Inflammatory macrophage treated with lipopolysaccharide for 4 hours (primary cell): ENCODE data around the gene CCL11.
"Not testable (repeated sequence)": the region's sequence is repeated elsewhere in the genome, so short reads cannot be mapped to it uniquely, and the experiment has no call there.

Experiments used
- DNase-seq: peaks from one replicate; pipeline ENCODE4 v3.0.0-alpha.2; 2020

The CCL11 gene

DNA sequence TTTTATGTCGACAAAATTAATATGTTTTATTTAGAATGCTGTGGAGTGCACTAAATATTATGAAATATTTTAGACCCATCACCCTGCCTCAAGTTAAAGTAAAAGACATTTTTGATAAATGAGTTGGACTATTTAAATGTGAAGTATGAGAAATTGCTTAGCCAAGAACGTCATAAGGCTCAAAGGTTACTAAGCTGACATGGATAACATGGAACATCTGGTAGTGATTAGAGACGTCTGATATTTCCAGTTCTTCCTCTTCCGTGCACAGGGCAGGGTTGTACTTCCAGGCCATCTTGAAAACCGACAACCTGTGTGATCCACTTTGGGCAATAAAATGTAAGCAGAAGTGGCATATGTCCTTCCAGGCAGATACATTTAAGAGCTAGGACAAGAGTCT, 26.5 kb downstream of the CCL11 start:
- DNase-seq: no peak

DNA sequence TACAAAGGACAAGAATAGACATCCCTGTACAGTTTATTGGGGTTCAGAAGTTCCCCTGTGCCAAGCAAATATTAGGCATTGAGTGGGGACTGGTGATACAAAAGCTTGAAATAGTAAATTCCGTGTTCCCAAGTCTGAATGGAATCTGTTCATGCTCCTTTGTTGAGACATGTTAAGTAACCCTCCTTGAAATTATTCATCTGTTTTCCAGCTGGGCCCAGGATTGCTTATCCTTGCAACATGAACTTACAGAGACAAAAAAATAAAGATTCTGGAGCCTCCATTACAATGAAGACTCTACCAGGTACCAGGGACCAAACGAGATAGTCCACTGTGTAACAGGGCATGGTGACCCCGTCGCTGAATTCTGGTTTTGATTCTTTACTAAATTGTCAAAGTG, 27.6 kb downstream of the CCL11 start:
- no peak for DNase-seq

DNA sequence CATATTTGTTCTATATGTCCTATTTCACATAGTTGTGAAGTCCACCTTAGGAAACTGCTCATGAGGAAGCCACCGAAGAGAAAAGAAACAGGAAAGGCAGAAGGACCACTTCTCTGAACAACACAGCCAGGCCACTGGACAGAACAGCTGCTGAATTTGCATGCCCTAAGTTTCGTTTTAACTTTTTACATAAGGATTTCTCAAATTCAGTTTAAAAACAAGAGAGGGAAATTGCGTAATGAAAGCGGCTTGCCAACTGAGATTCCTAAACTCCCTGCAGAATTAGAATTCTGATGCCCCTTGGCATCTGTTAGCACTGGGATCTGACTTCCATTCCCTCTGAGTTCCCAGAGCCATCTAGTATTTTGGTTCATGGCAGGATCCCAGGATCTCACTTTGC, 28.7 kb downstream of the CCL11 start:
- DNase-seq: peak; percentile 98

GRCh38 chr17:34318474-34318873, 32.9 kb downstream of the CCL11 start:
- peak; percentile 83 for DNase-seq

DNA sequence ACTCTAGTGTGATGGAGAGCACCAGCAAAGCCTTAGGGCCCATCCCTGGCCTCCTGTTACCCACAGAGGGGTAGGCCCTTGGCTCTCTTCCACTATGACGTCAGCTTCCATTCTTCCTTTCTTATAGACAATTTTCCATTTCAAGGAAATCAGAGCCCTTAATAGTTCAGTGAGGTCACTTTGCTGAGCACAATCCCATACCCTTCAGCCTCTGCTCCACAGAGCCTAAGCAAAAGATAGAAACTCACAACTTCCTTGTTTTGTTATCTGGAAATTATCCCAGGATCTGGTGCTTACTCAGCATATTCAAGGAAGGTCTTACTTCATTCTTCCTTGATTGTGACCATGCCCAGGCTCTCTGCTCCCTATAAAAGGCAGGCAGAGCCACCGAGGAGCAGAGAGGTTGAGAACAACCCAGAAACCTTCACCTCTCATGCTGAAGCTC, 33.5 kb downstream of the CCL11 start, which contains the start of gene CCL8:
Gene CCL8, plus strand, starts transcription at position 397 of the 445 bp plus-strand sequence. CDS start 67 bp downstream, outside the sequence.
- DNase-seq: peak; percentile 85

DNA sequence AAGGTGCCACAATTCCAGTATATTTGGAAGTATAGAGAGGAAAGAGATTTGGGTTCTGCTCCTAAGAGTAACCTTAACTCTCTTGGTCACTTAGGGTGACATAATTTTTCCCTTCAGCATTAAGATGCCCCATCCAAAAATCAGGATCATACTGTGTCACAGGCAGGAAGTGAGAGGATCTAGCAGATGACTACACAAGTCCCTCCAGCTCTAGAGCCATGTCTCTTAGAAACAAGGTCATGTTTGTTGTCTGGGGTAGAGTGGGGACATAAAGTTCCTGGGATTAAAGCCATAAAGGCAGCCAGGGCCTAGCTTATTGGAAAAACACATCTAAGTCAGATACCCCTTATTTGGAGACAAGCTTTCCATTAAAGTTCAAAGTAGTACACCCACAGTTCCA, 36.4 kb downstream of the CCL11 start:
- DNase-seq: peak; percentile 38

- not testable (repeated sequence) for DNase-seq
These were observed 42.0 kb downstream of the CCL11 start for GRCh38 chr17:34327580-34327979.

GRCh38 chr17:34337701-34338100, 52.2 kb downstream of the CCL11 start:
- DNase-seq: no peak
